ENCODE data around the gene LST1. TPM values are rescaled to one million over a fixed set of nuclear protein-coding genes. Genes with fewer than 3 reads are reported as not detected.

LST1 gene
- total and polyA plus RNA-seq, 2 of the 8 experiments (the other 6 are each of a cell fraction or from before 2014, with no cell fraction given): not detected

DNA sequence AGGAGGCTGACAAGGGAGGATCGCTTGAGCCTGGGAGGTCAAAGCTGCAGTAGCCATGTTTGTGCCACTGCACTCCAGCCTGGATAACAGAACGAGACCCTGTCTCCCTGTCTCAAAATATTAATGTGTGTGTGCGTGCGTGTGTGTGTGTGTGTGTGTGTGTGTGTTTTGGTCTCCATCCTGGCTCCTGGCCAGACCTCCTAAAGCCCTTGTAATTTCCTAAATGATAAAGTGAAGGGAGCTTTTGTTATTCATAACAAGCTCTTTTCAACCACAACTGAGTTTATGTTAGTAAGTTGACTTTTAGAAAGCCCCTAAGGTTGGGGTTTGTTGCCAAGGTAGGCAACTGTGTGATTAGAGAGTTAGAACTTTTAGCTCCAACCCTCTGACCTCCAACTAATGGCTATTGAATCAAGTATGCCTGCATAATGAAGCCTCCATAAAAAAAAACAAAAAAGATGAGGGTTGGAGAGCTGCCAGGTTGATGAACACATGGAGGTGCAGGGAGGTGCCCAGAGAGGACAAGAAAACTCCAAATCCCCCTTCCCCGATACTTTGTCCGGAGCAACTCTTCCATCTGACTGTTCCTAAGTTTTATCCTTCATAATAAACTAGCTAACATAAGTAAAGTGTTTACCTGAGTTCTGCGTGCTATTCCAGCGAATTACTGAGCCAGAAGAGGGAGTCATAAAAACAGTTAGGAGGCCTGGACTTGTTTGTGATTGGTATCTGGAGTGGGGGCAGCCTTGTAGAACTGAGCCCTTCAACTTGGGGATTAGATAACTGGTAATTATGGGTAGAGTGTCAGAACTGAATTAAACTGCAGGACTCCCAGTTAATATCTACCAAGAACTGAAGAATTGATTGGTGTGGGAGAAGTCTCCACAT, 23.7 kb downstream of the LST1 start (continued):
- TF ChIP-seq SUZ12 (IDR thresholded peaks at IDR 0.05; ENCODE audit: low read length) (no peak), EP300 (IDR thresholded peaks at IDR 0.05; ENCODE audit: borderline replicate concordance in 1 of 2, low read depth in 2 of 2, low read length in 2 of 2) (no peak), TCF12 (IDR thresholded peaks at IDR 0.05; ENCODE audit: low read depth, low read length) (no peak)
